22Rv1 (cell line): ENCODE measurements around the gene HDDC2.

Source experiments
- ZFX ChIP-seq: fragments of 450-650 bp; IDR thresholded peaks from 2 replicates; pipeline ENCODE4 v1.6.1; 2017; ENCODE audit warnings: antibody characterized with exemption, borderline replicate concordance
- TF ChIP-seq, protein P1 (sequence below): fragments of 450-650 bp; IDR thresholded peaks from 2 replicates; pipeline ENCODE4 v1.5.1; 2017; ENCODE audit warnings: mild to moderate bottlenecking

DNA sequence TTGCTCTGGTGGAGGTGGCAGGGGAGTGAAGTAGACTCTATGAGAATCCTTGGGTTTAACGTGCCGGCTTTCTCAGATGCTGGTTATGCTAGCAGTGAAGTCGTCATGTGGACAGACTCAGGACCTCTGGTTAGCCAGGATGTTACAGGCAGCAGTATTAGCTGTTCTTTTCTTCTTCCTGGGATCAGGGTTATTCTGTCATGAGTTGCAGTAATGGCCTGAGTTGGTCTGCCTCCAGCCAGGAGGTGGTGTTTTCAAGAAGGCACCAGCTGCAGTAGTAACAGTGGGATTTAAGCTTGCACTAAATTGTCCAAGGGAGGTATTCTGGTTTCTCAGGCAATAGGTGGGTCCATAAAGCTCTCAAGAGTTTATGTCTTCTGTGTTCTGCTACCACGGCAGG is 56.7 kb downstream of the HDDC2 start:
- no peak for TF ChIP-seq ZFX
- TF ChIP-seq, protein P1, sequence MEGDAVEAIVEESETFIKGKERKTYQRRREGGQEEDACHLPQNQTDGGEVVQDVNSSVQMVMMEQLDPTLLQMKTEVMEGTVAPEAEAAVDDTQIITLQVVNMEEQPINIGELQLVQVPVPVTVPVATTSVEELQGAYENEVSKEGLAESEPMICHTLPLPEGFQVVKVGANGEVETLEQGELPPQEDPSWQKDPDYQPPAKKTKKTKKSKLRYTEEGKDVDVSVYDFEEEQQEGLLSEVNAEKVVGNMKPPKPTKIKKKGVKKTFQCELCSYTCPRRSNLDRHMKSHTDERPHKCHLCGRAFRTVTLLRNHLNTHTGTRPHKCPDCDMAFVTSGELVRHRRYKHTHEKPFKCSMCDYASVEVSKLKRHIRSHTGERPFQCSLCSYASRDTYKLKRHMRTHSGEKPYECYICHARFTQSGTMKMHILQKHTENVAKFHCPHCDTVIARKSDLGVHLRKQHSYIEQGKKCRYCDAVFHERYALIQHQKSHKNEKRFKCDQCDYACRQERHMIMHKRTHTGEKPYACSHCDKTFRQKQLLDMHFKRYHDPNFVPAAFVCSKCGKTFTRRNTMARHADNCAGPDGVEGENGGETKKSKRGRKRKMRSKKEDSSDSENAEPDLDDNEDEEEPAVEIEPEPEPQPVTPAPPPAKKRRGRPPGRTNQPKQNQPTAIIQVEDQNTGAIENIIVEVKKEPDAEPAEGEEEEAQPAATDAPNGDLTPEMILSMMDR, result no peak
